SU-DHL-6 (cell line): ENCODE data around the gene RASA1.
"Not testable (repeated sequence)": the region's sequence is repeated elsewhere in the genome, so short reads cannot be mapped to it uniquely, and the experiment has no call there.

Source experiments
- H2AFZ ChIP-seq: fragments of 200-600 bp; sonication (generic); 2 replicates; pipeline ENCODE4 v1.6.1; 2014; ENCODE audit warnings: low read depth, mild to moderate bottlenecking, moderate library complexity, mixed read lengths, antibody characterized with exemption, low read length; ENCODE audit not compliant: severe bottlenecking
- H3F3A ChIP-seq: fragments of 200-600 bp; shearing (Covaris generic); 2 replicates; pipeline ENCODE4 v1.6.0; 2016; ENCODE audit warnings: antibody characterized with exemption, mild to moderate bottlenecking; ENCODE audit not compliant: insufficient read depth
- H3K27ac ChIP-seq: fragments of 200-600 bp; sonication (generic); 2 replicates; pipeline ENCODE4 v1.5.1; 2016; ENCODE audit warnings: low read depth, mild to moderate bottlenecking, low read length, moderate library complexity, mixed read lengths
- H3K27me3 ChIP-seq: fragments of 200-600 bp; sonication (generic), shearing (Covaris generic); 2 replicates; pipeline ENCODE4 v1.6.0; 2014; ENCODE audit warnings: mild to moderate bottlenecking, low read length
- H3K36me3 ChIP-seq: fragments of 200-600 bp; sonication (generic); 2 replicates; pipeline ENCODE4 v1.6.1; 2014; ENCODE audit warnings: mild to moderate bottlenecking, low read length, mixed read lengths
- H3K4me2 ChIP-seq: fragments of 300-600, 200-600 bp; shearing (Covaris generic), sonication (generic); 2 replicates; pipeline ENCODE4 v1.6.0; 2014; ENCODE audit warnings: low read length, low read depth, mild to moderate bottlenecking; ENCODE audit not compliant: poor library complexity, severe bottlenecking
- H3K4me3 ChIP-seq: fragments of 200-600 bp; sonication (generic); 2 replicates; pipeline ENCODE4 v1.5.1; 2014; ENCODE audit warnings: antibody characterized with exemption, low read length, mild to moderate bottlenecking, mixed read lengths; ENCODE audit not compliant: insufficient read depth, poor library complexity, severe bottlenecking
- H3K79me2 ChIP-seq: fragments of 200-600 bp; sonication (generic); 2 replicates; pipeline ENCODE4 v1.6.1; 2014; ENCODE audit warnings: mild to moderate bottlenecking, low read length, moderate library complexity; ENCODE audit not compliant: insufficient read depth
- H3K9ac ChIP-seq: fragments of 200-600 bp; sonication (generic); 2 replicates; pipeline ENCODE4 v1.7.0; 2014; ENCODE audit warnings: mild to moderate bottlenecking, low read length
- H3K9me2 ChIP-seq: fragments of 200-600 bp; sonication (generic); replicated peaks from 2 replicates; pipeline ENCODE4 v1.6.1; 2014; ENCODE audit warnings: low read length; ENCODE audit not compliant: insufficient read depth
- H3K9me3 ChIP-seq: fragments of 200-600 bp; sonication (generic); 2 replicates; pipeline ENCODE4 v1.6.1; 2014; ENCODE audit warnings: low read length, mixed read lengths; ENCODE audit not compliant: insufficient read depth
- H4K20me1 ChIP-seq: fragments of 200-600 bp; sonication (generic); 2 replicates; pipeline ENCODE4 v1.6.1; 2014; ENCODE audit warnings: low read depth, mild to moderate bottlenecking, antibody characterized with exemption, low read length, moderate library complexity, mixed read lengths
- EZH2phosphoT487 ChIP-seq: fragments of 200-600 bp; sonication (generic), shearing (Covaris generic); conservative IDR thresholded peaks from 2 replicates; pipeline ENCODE4 v1.6.1; 2018; ENCODE audit warnings: mild to moderate bottlenecking, antibody characterized with exemption, low read length, moderate library complexity, mixed read lengths
- TF ChIP-seq, protein P1 (sequence below): fragments of 200-600 bp; sonication (generic); IDR thresholded peaks from one replicate; pipeline ENCODE4 v1.5.1; 2017; ENCODE audit warnings: antibody characterized with exemption, mild to moderate bottlenecking, low read length, moderate library complexity; ENCODE audit not compliant: insufficient read depth, poor library complexity, severe bottlenecking

RASA1 gene

DNA sequence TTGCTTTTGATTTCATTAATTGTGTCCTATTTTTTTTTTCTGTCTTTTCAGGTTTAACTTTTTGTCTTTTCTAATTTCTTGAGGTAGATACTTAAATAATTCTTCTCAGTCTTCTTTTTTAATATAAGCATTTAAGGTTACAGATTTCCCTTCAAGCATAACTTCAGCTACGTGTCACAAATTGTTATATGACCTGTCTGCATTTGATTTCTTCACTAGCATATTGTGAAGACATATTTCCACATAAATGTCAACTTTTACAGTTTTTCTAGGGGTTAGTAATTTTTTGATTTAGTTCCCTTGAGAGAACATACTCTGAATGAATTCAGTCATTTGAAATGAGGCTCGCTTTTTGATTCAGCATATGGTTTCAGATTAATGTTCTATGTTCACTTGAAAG is 35.6 kb downstream of the RASA1 start:
- no peaks in the 10 kb centered on the region for H3F3A ChIP-seq
- H2AFZ ChIP-seq, result no peak overlapping the region
- H3K4me3 ChIP-seq, result no peak overlapping the region
- H3K9ac ChIP-seq, result no peak overlapping the region
- no peaks in the 10 kb centered on the region for H3K27me3 ChIP-seq
- H3K4me2 ChIP-seq, result no peak overlapping the region
- H3K27ac ChIP-seq, result no peak overlapping the region
- H3K36me3 ChIP-seq, result peaks cover 13% of the 10 kb centered on the region
- H4K20me1 ChIP-seq, result no peaks in the 10 kb centered on the region
- H3K9me3 ChIP-seq, result no peaks in the 10 kb centered on the region
- peaks cover 27% of the 10 kb centered on the region for H3K79me2 ChIP-seq
- no peaks in the 10 kb centered on the region for H3K9me2 ChIP-seq
- TF ChIP-seq, protein P1, sequence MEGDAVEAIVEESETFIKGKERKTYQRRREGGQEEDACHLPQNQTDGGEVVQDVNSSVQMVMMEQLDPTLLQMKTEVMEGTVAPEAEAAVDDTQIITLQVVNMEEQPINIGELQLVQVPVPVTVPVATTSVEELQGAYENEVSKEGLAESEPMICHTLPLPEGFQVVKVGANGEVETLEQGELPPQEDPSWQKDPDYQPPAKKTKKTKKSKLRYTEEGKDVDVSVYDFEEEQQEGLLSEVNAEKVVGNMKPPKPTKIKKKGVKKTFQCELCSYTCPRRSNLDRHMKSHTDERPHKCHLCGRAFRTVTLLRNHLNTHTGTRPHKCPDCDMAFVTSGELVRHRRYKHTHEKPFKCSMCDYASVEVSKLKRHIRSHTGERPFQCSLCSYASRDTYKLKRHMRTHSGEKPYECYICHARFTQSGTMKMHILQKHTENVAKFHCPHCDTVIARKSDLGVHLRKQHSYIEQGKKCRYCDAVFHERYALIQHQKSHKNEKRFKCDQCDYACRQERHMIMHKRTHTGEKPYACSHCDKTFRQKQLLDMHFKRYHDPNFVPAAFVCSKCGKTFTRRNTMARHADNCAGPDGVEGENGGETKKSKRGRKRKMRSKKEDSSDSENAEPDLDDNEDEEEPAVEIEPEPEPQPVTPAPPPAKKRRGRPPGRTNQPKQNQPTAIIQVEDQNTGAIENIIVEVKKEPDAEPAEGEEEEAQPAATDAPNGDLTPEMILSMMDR, result no peak
- TF ChIP-seq EZH2phosphoT487, result no peak

DNA sequence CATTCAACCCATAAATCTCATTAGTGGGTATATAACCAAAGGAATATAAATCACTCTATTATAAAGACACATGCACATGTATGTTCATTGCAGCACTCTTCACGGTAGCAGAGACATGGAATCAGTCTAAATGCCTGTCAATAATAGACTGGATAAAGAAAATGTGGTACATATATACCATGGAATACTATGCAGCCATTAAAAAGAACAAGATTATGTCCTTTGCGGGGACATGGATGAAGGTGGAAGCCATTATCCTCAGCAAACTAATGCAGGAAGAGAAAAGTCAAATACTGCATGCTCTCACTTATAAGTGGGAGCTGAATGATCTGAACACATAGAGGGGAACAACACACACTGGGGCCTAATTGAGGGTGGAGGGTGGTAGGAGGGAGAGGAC is 38.4 kb downstream of the RASA1 start:
- H3K36me3 ChIP-seq, result peaks cover 13% of the 10 kb centered on the region
- H2AFZ ChIP-seq, H3K9me3 ChIP-seq, H3K27me3 ChIP-seq, H3K9me2 ChIP-seq, H4K20me1 ChIP-seq, H3F3A ChIP-seq, H3K4me2 ChIP-seq, H3K9ac ChIP-seq, H3K27ac ChIP-seq, H3K4me3 ChIP-seq: not testable (repeated sequence)
- H3K79me2 ChIP-seq, result peaks cover 31% of the 10 kb centered on the region

DNA sequence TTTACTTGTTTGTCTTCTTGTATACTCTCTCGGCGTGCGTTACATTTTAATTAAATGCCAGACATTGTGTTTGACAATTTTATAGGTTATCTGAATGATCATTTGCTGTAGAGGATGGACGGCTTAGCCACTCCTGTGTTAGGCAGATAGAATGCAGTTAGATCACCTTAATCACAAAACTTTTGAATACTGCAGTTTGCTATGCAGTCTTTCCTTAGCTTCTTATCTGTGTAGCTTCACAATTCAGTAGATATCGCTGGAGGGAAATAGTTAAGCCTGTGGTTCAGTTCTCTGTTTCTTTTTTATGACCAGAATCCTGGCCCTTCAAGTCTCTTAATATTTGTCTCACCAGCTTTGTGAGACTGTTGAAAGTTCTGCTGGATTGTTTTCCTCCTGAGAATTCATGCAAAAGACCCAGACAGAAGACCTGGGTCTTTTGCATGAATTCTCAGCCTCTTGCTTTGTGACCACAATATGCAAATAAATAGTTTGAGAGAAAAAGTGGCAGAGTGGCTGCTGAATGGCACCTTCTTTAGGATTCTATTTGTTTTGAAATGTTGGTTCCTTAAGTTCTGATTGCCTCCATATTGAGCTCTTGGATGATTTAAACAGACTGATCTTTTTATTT is 40.2 kb downstream of the RASA1 start:
- H3K9me3 ChIP-seq, result no peaks in the 10 kb centered on the region
- H3K9me2 ChIP-seq, result no peaks in the 10 kb centered on the region
- no peak overlapping the region for H3K4me3 ChIP-seq
- no peaks in the 10 kb centered on the region for H4K20me1 ChIP-seq
- peak overlapping the region; percentile 3 for H3K27ac ChIP-seq
- H3K79me2 ChIP-seq, result peaks cover 26% of the 10 kb centered on the region
- TF ChIP-seq, protein P1, result no peak
- no peak for TF ChIP-seq EZH2phosphoT487
- no peak overlapping the region for H3K9ac ChIP-seq
- H3K27me3 ChIP-seq, result no peaks in the 10 kb centered on the region
- H3K36me3 ChIP-seq, result peaks cover 13% of the 10 kb centered on the region
- no peaks in the 10 kb centered on the region for H3F3A ChIP-seq
- no peak overlapping the region for H2AFZ ChIP-seq
- peak overlapping the region; percentile 38 for H3K4me2 ChIP-seq

DNA sequence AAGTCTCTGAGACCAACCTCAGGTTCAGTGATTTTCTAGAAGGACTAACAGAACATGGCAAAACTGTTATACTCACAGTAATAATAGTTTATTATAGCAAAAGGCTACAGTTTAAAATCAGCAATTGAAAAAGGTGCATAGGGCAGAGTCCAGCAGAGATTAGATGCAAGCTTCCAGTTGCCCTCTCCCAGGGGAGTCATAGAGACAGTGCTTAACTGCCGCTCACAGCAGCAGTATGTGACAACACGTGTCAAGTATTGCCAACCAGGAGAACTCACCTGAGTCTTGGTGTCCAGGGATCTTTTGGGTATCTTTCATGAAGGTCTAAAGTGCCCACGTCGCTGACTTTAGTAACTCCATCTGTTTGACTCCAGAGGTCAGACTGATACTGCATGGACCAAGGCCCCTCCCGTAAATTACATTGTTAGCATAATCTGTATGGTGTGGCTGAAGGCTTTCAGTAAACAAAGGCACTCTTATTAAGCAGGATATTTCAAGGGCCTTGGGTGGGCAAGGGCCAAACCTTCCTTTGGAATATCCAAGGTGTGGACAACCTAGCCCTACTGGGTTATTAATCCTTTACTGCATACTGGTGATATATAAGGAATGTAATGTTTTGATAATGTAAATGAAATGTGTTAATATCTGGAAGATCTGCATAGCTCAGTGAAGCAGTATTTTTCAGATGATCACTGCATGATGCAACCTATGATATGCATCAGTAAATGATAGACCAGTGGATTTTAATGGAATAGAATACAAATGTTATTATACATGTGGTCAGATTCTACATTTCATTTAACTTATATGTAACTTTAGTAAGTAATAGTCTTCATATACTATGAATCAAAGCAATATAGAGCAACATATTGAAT is 44.0 kb downstream of the RASA1 start:
- Histone ChIP-seq H3F3A (no peaks in the 10 kb centered on the region), H2AFZ (no peak overlapping the region), H3K4me3 (no peak overlapping the region), H3K36me3 (no peaks in the 10 kb centered on the region), H3K9ac (no peak overlapping the region), H3K9me3 (no peaks in the 10 kb centered on the region), H4K20me1 (no peaks in the 10 kb centered on the region), H3K79me2 (peaks cover 37% of the 10 kb centered on the region), H3K4me2 (no peak overlapping the region), H3K27ac (no peak overlapping the region), H3K9me2 (no peaks in the 10 kb centered on the region), H3K27me3 (no peaks in the 10 kb centered on the region)
- TF ChIP-seq EZH2phosphoT487, result no peak
